NCI-H2171 treated with DMSO at 0.1 percent for 48 hours (cell line): ENCODE data around the gene NAV3.
A peak's percentile ranks its signal among the peaks of the same experiment; 100 is the strongest.

Source experiments
- DNase-seq: peaks from one replicate; lab custom pipeline; 2025; lab: John Stamatoyannopoulos, UW

NAV3 gene

GRCh38 chr12:78260976-78261375 lies 430.3 kb downstream of the NAV3 start:
- DNase-seq, result peak; percentile 72

- no peak for DNase-seq
These were observed 431.2 kb downstream of the NAV3 start for GRCh38 chr12:78261901-78262300.
